Pulmonary artery endothelial cell (primary cell): ENCODE data around the gene PLA2R1. TPM values are rescaled to one million over a fixed set of nuclear protein-coding genes. Genes with fewer than 3 reads are reported as not detected.

Experiments used
- DNase-seq: peaks from one replicate; pipeline ENCODE4 v3.0.0-alpha.2; 2011; ENCODE audit warnings: low read depth, low spot score
- total RNA-seq: library from RNA; depleted of rRNA; stranded (reverse); fragments of >200 nt; gene quantifications from 2 replicates; pipeline ENCODE4 v1.2.3, GENCODE V29; 2014

PLA2R1 gene
- total RNA-seq, 1 donor from 2014 or later, result 19.6 TPM

- DNase-seq, result no peak
Measured at GRCh38 chr2:159936471-159936870, 125.9 kb downstream of the PLA2R1 start.

DNA sequence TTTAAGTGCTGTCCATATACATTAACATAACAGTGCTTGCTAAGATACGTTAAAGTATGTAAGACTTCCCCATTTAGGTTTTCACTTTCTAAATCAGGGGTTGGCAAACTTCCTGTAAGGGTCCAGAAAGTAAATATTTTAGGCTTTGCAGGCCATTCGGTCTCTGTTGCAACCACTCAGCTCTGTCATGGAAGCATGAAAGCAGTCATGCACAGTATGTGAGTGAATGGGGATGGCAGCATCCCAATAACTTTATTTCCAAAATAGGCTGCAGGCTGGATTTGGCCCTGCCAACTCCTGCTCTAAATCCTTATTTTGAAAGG lies 128.7 kb downstream of the PLA2R1 start:
- DNase-seq, result no peak

DNA sequence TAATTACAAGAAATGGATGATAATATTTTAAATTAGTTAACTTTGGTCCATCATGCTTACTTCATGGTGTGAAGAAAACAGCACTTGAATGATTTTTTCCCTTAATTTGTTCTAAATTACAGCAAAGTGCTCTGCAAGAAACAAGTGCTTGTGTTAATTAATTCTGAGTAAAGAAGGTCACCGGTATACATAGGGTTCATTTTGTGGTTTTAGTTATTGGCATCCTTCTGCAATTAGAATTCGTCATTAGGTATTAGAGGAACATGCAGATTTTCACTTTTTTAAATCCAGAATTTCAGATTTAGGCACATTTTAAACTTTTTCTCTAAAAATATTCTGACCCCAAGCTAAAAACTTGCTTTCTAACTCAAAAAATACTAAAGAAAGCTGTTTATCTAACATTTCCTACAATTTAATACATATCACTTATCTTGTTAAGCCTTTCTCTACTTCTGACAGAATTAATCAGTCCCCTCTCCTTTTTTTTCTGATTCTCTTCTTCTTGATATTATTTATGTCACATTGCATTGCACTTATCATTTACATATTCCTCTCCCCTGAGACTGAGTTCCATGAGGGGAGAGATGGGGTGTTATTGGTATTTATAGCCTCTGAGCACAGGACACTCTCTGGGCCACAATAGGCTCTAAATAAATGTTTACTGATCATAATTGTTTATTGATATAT lies 129.2 kb downstream of the PLA2R1 start:
- no peak for DNase-seq

- no peak for DNase-seq
Measured at GRCh38 chr2:159926695-159927094, 135.7 kb downstream of the PLA2R1 start.

DNA sequence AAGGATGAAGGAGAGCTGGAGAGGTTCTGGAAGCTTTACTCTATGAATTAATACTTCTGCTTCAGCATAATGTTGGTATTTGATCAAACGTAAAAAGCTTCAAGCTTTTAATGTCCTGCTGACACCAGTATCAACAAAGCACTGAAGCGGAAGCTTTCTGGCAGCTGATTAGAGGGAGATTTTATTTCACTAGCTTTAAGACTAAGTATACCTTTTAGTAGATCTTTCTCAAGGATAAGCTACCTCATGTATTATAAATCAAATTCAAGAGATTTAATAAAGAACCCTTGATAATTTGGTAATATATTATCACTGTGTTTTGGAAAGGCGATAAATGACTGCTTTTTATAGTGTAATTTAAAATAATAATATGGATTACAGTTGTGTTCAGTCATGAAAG lies 136.4 kb downstream of the PLA2R1 start:
- no peak for DNase-seq

DNA sequence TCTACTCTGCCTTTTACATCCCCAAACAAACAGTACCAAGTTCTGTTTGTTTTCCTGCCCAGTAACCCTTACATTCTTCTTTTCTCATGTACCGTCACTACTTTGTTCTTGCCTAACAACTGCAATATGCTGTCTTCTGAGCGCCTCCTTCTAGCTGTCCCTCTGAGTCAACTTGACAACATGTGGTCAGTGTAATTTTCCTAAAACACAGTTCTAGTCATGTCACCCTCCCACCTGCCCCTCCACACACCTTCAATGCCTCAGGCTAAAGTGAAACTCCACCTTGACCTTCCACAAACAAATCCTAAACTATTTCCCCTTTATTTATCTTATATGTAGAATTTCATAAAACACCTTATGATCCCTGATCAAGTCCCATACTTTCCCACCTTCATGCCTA lies 139.9 kb downstream of the PLA2R1 start:
- no peak for DNase-seq

DNA sequence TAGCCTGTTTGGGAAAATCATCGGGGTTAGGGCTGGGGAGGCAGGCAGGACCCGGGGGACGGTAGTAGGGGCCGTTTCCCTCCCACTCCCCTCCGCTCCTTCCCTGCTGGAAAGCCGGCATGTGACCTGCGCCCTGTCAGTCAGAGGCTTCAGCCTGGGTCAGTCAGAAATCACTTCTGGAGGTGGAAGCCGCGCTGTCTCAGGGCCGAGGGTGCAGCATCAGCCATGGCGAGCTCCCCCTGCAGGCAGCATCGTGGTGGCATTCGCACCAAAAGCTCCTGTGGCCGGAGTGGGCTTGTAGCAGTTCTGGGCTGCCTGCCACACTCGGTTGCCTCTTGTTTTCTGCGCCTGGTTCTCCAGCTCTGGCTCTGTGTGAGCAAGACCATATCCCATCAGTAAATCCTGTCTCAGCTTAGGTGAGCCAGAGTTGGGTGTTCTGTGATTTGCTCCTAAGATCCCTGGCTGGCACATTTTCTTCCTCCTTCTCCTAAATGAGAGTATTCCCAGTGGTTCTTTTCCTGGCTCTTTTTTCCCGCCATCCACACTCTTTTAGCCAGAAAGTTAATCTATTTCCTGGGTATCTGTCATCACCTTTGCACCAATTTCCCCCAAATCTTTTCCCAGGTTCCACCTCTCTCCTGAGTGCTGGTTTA lies 140.5 kb downstream of the PLA2R1 start:
- no peak for DNase-seq

GRCh38 chr2:159916511-159916910 lies 145.9 kb downstream of the PLA2R1 start:
- DNase-seq, result no peak

GRCh38 chr2:159913900-159914299 lies 148.5 kb downstream of the PLA2R1 start:
- DNase-seq, result no peak

DNA sequence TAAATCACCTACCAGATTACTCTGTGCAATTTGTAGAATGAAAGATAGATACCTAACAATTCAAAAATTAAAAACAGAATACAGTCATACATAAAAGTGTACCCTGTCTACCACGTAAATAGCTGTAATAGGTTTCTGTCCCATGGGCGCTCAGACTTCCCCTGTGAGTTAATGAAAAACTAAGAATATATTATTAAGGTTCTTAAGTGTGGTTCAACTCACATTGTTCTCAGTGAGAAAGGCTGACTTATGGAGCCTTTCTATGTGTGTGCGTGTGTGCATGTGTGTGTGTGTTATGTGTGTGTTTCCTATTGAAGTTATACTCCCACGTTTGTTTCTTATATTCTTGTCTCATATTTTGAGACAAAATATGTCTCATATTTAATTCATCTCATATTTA lies 149.8 kb downstream of the PLA2R1 start:
- DNase-seq, result no peak

DNA sequence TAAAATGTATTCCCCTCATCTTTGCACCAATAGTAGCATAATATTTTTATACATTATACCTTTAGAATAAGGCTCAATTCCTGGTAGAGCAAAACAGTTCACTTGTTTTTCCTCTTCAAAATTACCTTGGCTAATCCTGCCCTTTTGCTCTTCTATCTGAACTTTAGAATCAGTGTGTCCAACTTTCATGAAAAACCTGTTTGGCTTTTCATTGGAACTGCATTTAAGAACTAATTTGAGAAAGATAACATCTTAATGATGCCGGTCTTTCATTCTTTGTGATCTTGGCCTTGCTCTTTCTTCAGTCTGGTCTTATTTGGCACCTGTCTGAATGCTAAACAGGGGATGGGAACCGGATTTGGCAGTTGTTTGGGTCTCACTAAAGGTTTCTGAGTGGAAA lies 151.5 kb downstream of the PLA2R1 start:
- no peak for DNase-seq

DNA sequence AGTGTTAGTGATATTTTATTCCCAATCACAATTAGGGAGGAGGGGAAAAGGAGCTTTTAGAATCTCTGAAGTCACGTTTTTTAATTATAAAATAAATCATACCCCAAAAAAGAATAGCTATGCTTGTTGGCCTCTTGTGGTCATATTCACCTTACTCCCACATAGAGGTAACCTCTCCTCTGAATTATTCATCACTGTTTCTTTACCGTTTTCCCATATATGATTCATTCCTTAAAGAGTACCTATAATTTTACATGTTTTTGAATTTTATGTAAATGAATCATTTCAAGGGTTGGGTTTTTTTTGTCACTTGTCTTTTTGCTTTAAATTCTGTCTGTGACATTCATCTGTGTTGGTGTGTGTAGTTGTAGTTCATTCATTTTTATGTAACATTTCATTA lies 153.8 kb downstream of the PLA2R1 start:
- no peak for DNase-seq

DNA sequence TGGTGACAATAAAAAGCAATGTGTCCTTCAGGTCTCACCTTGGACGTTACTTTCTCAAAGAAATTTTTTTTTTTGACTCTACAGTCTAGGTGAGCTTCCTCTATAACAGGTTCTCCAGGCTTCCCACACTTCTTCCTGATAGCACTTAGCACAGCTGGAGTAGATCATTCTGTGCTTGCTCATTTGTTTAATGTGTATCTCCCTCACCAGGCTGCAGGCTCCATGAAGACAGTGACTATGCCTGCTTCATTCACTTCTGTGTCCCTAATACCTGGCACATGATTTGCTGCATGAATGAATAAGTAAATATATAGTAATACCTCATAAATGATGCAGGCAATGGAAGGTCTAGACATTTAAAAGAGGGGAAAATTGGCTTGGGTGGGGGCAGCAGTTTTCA lies 154.5 kb downstream of the PLA2R1 start:
- no peak for DNase-seq

GRCh38 chr2:159905926-159906714 lies 156.3 kb downstream of the PLA2R1 start:
- DNase-seq, result no peak

DNA sequence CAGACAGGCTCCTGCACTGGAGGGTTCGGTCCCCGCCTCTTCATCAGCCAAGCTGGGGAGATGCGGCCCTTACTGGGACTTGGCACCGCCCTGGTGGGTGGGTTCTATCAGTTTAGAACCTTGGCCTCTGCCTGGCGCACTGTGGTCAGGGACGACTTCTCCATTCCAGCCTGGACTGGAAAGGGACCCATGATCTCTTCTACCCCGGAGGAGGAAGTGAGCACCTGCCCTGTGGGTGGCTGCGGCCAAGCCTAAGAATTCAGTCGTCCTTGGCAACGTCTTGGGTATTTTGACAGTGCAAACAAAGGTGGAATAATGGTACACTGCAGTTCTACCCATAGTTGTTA lies 157.5 kb downstream of the PLA2R1 start:
- DNase-seq, result no peak

DNA sequence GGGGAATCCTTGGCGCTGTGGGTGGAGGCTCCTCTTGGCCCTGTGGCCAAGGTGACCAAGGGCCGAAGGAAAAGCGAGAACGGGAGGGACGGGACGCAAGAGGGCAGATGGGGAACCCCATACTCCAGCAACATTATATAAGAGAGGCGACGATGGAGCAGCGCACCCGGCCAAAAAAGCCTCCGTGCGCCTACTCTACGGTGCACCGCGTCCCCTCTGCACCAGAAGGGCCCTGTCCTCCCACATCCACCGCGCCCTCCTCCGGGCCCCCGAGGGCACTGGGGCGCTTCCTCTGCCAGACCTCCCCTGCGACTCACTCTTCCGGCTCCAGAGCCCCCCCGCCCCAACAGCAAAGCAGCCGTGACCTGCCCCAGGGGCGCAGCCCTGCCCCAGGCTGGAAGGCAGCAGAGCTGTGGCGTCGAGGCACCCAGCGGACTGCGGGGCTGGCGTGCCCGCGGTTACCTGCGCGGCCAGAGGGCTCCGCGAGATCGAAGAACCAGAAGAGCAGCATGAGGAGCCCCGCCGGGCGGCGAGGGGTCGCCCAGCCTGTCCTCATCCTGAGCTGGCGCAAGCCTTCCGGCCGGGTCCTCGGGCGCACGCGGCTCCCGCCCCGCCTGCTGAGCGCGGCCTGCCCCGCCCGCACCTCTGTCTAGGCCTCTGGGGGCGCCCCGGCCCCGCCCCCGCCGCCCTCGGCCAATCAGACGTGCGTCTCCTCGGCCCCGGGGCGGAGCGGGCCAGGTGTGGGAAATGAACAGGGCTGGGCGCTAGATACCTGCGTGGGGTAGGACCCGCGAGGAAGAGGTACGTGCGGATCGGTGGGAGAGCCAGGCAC lies 158.1 kb downstream of the PLA2R1 start, which contains the start of gene LY75:
LY75 (minus strand) TSS at position 630 of the 832 bp plus-strand sequence.
- no peak for DNase-seq

GRCh38 chr2:159903443-159904126 lies 158.8 kb downstream of the PLA2R1 start:
- peak; percentile 53 for DNase-seq

- no peak for DNase-seq
Measured at GRCh38 chr2:159902722-159903121, 159.7 kb downstream of the PLA2R1 start.

DNA sequence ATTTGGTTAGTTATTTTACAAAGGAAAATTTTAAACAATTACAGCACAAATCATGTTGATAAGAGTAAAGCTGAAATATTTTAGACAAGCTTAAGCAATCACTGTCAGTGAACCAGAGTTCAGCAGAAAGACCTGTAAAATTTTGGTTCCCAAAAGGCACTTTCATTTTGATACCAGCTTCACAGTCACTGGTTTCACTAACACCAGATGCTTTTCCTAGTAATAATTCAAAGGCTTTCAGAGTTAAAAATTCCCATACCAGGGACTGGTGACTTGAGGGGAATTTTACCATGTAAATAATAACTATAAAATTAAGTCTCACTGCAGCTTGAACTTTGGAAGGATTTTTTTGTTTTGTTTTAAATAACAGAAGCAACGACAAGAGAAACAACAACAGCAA lies 162.1 kb downstream of the PLA2R1 start:
- no peak for DNase-seq

DNA sequence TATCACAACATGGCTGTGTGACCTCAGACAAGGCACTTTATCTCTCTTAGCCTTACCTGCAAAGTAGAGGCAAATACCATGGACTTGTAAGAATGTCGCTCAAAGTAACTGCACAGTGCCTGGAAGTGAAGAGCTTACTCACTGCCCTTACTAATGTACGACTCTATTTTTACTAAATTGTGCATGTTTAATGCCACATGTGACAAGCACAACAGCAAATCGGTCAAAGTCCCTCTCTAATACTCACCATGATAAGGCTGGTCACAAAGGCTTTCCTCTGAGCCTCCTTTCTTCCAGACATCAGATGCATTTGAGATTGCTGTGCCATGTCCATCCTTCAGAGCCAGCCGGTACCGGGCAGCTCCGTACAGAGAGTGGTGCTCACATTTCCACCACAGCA lies 164.0 kb downstream of the PLA2R1 start:
- no peak for DNase-seq

- no peak for DNase-seq
Measured at GRCh38 chr2:159897720-159898119, 164.7 kb downstream of the PLA2R1 start.
